ENCODE results near the gene SUPT20H.

SUPT20H gene

GRCh38 chr13:37014609-37015008, 44.9 kb downstream of the SUPT20H start (continued):
- no peak for TF ChIP-seq TSHZ2 (CRISPR knock-in tag; IDR thresholded peaks at IDR 0.05)
- no peak for TF ChIP-seq ZFP3 (CRISPR knock-in tag; IDR thresholded peaks at IDR 0.05)
- TF ChIP-seq TOX (CRISPR knock-in tag; IDR thresholded peaks at IDR 0.05; ENCODE audit: borderline replicate concordance), result no peak
- no peak for TF ChIP-seq ESRRG (CRISPR knock-in tag; IDR thresholded peaks at IDR 0.05)
- no peak for TF ChIP-seq ZNF70 (CRISPR knock-in tag; IDR thresholded peaks at IDR 0.05)
- TF ChIP-seq CSDC2 (CRISPR knock-in tag; IDR thresholded peaks at IDR 0.05), result no peak
- no peak for TF ChIP-seq ARNTL (CRISPR knock-in tag; IDR thresholded peaks at IDR 0.05; ENCODE audit: borderline replicate concordance, low read depth)
- no peak for TF ChIP-seq TCF4 (CRISPR knock-in tag; IDR thresholded peaks at IDR 0.05; ENCODE audit: borderline replicate concordance)
- no peak for TF ChIP-seq ZC3H10 (CRISPR knock-in tag; IDR thresholded peaks at IDR 0.05)
- TF ChIP-seq ZNF565 (CRISPR knock-in tag; conservative IDR thresholded peaks at IDR 0.05; ENCODE audit: low read depth), result no peak

- ATAC-seq, result no peak
- TF ChIP-seq ZNF565 (CRISPR knock-in tag; conservative IDR thresholded peaks at IDR 0.05; ENCODE audit: low read depth), result no peak
- TF ChIP-seq ISL1 (CRISPR knock-in tag; IDR thresholded peaks at IDR 0.05), result no peak
- no peak for TF ChIP-seq RARB (CRISPR knock-in tag; IDR thresholded peaks at IDR 0.05)
- TF ChIP-seq ZC3H10 (CRISPR knock-in tag; IDR thresholded peaks at IDR 0.05), result no peak
- no peak for TF ChIP-seq ARNTL (CRISPR knock-in tag; IDR thresholded peaks at IDR 0.05; ENCODE audit: borderline replicate concordance, low read depth)
- TF ChIP-seq CSRNP3 (CRISPR knock-in tag; IDR thresholded peaks at IDR 0.05), result no peak
These were observed 47.7 kb downstream of the SUPT20H start for GRCh38 chr13:37011788-37012187.

GRCh38 chr13:37011002-37011401, 48.5 kb downstream of the SUPT20H start:
- no peak for ATAC-seq
- TF ChIP-seq SNAI2 (CRISPR knock-in tag; IDR thresholded peaks at IDR 0.05) (no peak), BACH2 (CRISPR knock-in tag; IDR thresholded peaks at IDR 0.05; ENCODE audit: borderline replicate concordance) (no peak), RARB (CRISPR knock-in tag; IDR thresholded peaks at IDR 0.05) (no peak), ZNF8 (CRISPR knock-in tag; IDR thresholded peaks at IDR 0.05) (no peak), ZFP3 (CRISPR knock-in tag; IDR thresholded peaks at IDR 0.05) (no peak), CSRNP3 (CRISPR knock-in tag; IDR thresholded peaks at IDR 0.05) (no peak), ZNF70 (CRISPR knock-in tag; IDR thresholded peaks at IDR 0.05) (no peak), ZFP30 (CRISPR knock-in tag; IDR thresholded peaks at IDR 0.05) (no peak), POU6F1 (CRISPR knock-in tag; IDR thresholded peaks at IDR 0.05; ENCODE audit: borderline replicate concordance, low read depth) (no peak), PATZ1 (CRISPR knock-in tag; IDR thresholded peaks at IDR 0.05; ENCODE audit: borderline replicate concordance) (no peak), ISL1 (CRISPR knock-in tag; IDR thresholded peaks at IDR 0.05) (no peak), ZC3H10 (CRISPR knock-in tag; IDR thresholded peaks at IDR 0.05) (no peak), GLIS3 (CRISPR knock-in tag; IDR thresholded peaks at IDR 0.05) (no peak), ARNTL (CRISPR knock-in tag; IDR thresholded peaks at IDR 0.05; ENCODE audit: borderline replicate concordance, low read depth) (no peak), ZNF565 (CRISPR knock-in tag; conservative IDR thresholded peaks at IDR 0.05; ENCODE audit: low read depth) (no peak), TCF4 (CRISPR knock-in tag; IDR thresholded peaks at IDR 0.05; ENCODE audit: borderline replicate concordance) (no peak), PPARA (CRISPR knock-in tag; IDR thresholded peaks at IDR 0.05; ENCODE audit: borderline replicate concordance) (no peak), CSDC2 (CRISPR knock-in tag; IDR thresholded peaks at IDR 0.05) (no peak), TSHZ2 (CRISPR knock-in tag; IDR thresholded peaks at IDR 0.05) (no peak)

Measured in SK-N-SH treated with all-trans-retinoic acid at 6 μM for 48 hours (cell line).